IMR-90 (cell line): ENCODE data around the gene MSH5. TPM values are rescaled to one million over a fixed set of nuclear protein-coding genes. Genes with fewer than 3 reads are reported as not detected.

Source experiments
- ATAC-seq: fragments of 200-7000 bp; cut with Tn5 transposase; 2 replicates; pipeline ENCODE4 v1.9.1; 2020; ENCODE audit warnings: low read depth, mild to moderate bottlenecking, moderate library complexity
- BruUV-seq: library from RNA; stranded (reverse); fragments of 400-500 nt; replicated peaks from 2 replicates; lab custom pipeline; 2021; lab: Mats Ljungman, UMichigan
- CTCF ChIA-PET: fragments of 300-600 bp; formaldehyde crosslinking; extraction: SDS; loops from one replicate; lab custom pipeline; 2021; ENCODE audit warnings: antibody characterized with exemption; lab: Yijun Ruan, JAX
- POLR2A ChIA-PET: fragments of 300-600 bp; sonication (Branson Sonifier 250); formaldehyde crosslinking; loops from one replicate; lab custom pipeline; 2022; ENCODE audit warnings: antibody characterized with exemption; ENCODE audit not compliant: unreplicated experiment; lab: Charles Lee
- DNase-seq: peaks from one replicate; pipeline ENCODE4 v3.0.0; 2013
- H2AFZ ChIP-seq: replicated peaks from 2 replicates; pipeline ENCODE3; 2013; ENCODE audit warnings: low read length, mild to moderate bottlenecking; ENCODE audit not compliant: poor library complexity
- H2AK5ac ChIP-seq: 2 replicates; pipeline ENCODE4 v1.6.1; 2013; ENCODE audit warnings: low read depth, low read length, inconsistent platforms
- H2AK9ac ChIP-seq: replicated peaks from 2 replicates; pipeline ENCODE3; 2013; ENCODE audit warnings: mild to moderate bottlenecking, low read depth, low read length, moderate library complexity; ENCODE audit not compliant: poor library complexity
- H2BK120ac ChIP-seq: 2 replicates; pipeline ENCODE4 v1.6.1; 2013; ENCODE audit warnings: low read depth, low read length, inconsistent platforms
- H2BK15ac ChIP-seq: 3 replicates; pipeline ENCODE4 v1.6.1; 2013; ENCODE audit warnings: low read depth, low read length, inconsistent platforms
- H2BK20ac ChIP-seq: 2 replicates; pipeline ENCODE4 v1.6.1; 2013; ENCODE audit warnings: low read depth, mild to moderate bottlenecking, inconsistent platforms, low read length, moderate library complexity
- H2BK5ac ChIP-seq: 2 replicates; pipeline ENCODE4 v1.6.1; 2013; ENCODE audit warnings: mild to moderate bottlenecking, low read depth, low read length, inconsistent platforms; ENCODE audit not compliant: poor library complexity, severe bottlenecking
- H3K14ac ChIP-seq: replicated peaks from 2 replicates; pipeline ENCODE4 v1.6.1; 2013; ENCODE audit warnings: low read depth, low read length, inconsistent platforms
- H3K18ac ChIP-seq: 2 replicates; pipeline ENCODE4 v1.6.1; 2013; ENCODE audit warnings: low read depth, low read length, control low read depth
- H3K23ac ChIP-seq: 2 replicates; pipeline ENCODE4 v1.6.1; 2013; ENCODE audit warnings: low read depth, low read length, inconsistent platforms
- H3K27ac ChIP-seq: 2 replicates; pipeline ENCODE4 v1.5.1; 2013; ENCODE audit warnings: mild to moderate bottlenecking, control low read depth, low read length; ENCODE audit not compliant: insufficient read depth
- H3K27me3 ChIP-seq: 2 replicates; pipeline ENCODE4 v1.6.1; 2013; ENCODE audit warnings: low read length; ENCODE audit not compliant: control insufficient read depth, insufficient read depth
- H3K36me3 ChIP-seq: 2 replicates; pipeline ENCODE4 v1.6.1; 2013; ENCODE audit warnings: low read length, mixed read lengths; ENCODE audit not compliant: control insufficient read depth, insufficient read depth
- H3K4ac ChIP-seq: 2 replicates; pipeline ENCODE4 v1.6.1; 2013; ENCODE audit warnings: low read depth, low read length, inconsistent platforms
- H3K4me1 ChIP-seq: 2 replicates; pipeline ENCODE4 v1.6.1; 2013; ENCODE audit warnings: low read length, mixed read lengths; ENCODE audit not compliant: control insufficient read depth, insufficient read depth
- H3K4me2 ChIP-seq: 2 replicates; pipeline ENCODE4 v1.6.1; 2013; ENCODE audit warnings: low read depth, mild to moderate bottlenecking, control low read depth, low read length, moderate library complexity
- H3K4me3 ChIP-seq: 2 replicates; pipeline ENCODE4 v1.5.1; 2013; ENCODE audit warnings: low read depth, mild to moderate bottlenecking, control low read depth, low read length, moderate library complexity; ENCODE audit not compliant: insufficient read depth
- H3K56ac ChIP-seq: 2 replicates; pipeline ENCODE4 v1.6.1; 2013; ENCODE audit warnings: low read length, inconsistent platforms; ENCODE audit not compliant: insufficient read depth; ENCODE audit errors: extremely low read depth
- H3K79me1 ChIP-seq, 2 experiments: 2 replicates each; pipeline ENCODE4 v1.6.1; 2013; ENCODE audit warnings: low read length in 2 of 2, inconsistent platforms in 1 of 2, low read depth in 1 of 2
- H3K9ac ChIP-seq: 2 replicates; pipeline ENCODE4 v1.6.1; 2013; ENCODE audit warnings: low read depth, low read length, control low read depth
- H3K9me1 ChIP-seq: 2 replicates; pipeline ENCODE4 v1.6.1; 2013; ENCODE audit warnings: low read length, inconsistent platforms; ENCODE audit not compliant: insufficient read depth
- H3K9me3 ChIP-seq: 2 replicates; pipeline ENCODE4 v1.6.1; 2013; ENCODE audit warnings: low read length; ENCODE audit not compliant: control insufficient read depth, insufficient read depth
- H4K20me1 ChIP-seq: 2 replicates; pipeline ENCODE4 v1.6.1; 2013; ENCODE audit warnings: low read length, inconsistent platforms; ENCODE audit not compliant: insufficient read depth
- H4K5ac ChIP-seq: 2 replicates; pipeline ENCODE4 v1.6.1; 2013; ENCODE audit warnings: mild to moderate bottlenecking, low read depth, low read length, control low read depth
- H4K8ac ChIP-seq, 2 experiments: 2 replicates each; pipeline ENCODE4 v1.6.1; 2013; ENCODE audit warnings: low read depth in 2 of 2, low read length in 2 of 2, control low read depth in 1 of 2, inconsistent platforms in 1 of 2
- H4K91ac ChIP-seq: 2 replicates; pipeline ENCODE4 v1.6.1; 2013; ENCODE audit warnings: low read depth, low read length, inconsistent platforms; ENCODE audit not compliant: insufficient read depth
- BHLHE40 ChIP-seq: fragments of 150-350 bp; IDR thresholded peaks from 2 replicates; pipeline ENCODE4 v1.6.1; 2016; ENCODE audit warnings: mild to moderate bottlenecking, low read depth, low read length
- CEBPB ChIP-seq: IDR thresholded peaks from 2 replicates; pipeline ENCODE4 v1.6.1; 2012; ENCODE audit warnings: low read depth, low read length, improper control_type of control experiment
- CHD1 ChIP-seq: IDR thresholded peaks from 2 replicates; pipeline ENCODE4 v1.6.1; 2012; ENCODE audit warnings: low read depth, low read length, improper control_type of control experiment
- CTCF ChIP-seq: conservative IDR thresholded peaks from 2 replicates; pipeline ENCODE4 v1.5.1; 2012; ENCODE audit warnings: mild to moderate bottlenecking, low read depth, low read length, improper control_type of control experiment
- ELK1 ChIP-seq: fragments of 150-350 bp; IDR thresholded peaks from 2 replicates; pipeline ENCODE4 v1.6.1; 2016; ENCODE audit warnings: low read depth, mild to moderate bottlenecking, low read length, moderate library complexity, borderline replicate concordance
- FOS ChIP-seq: fragments of 150-350 bp; IDR thresholded peaks from 2 replicates; pipeline ENCODE4 v1.6.1; 2016; ENCODE audit warnings: low read depth, low read length
- MAFK ChIP-seq: IDR thresholded peaks from 2 replicates; pipeline ENCODE4 v1.6.1; 2012; ENCODE audit warnings: low read depth, low read length, improper control_type of control experiment
- MAZ ChIP-seq: IDR thresholded peaks from 2 replicates; pipeline ENCODE4 v1.6.1; 2012; ENCODE audit warnings: low read depth, mild to moderate bottlenecking, low read length, improper control_type of control experiment, moderate library complexity, borderline replicate concordance
- MXI1 ChIP-seq: IDR thresholded peaks from 2 replicates; pipeline ENCODE4 v1.6.1; 2012; ENCODE audit warnings: low read depth, mild to moderate bottlenecking, low read length, moderate library complexity, borderline replicate concordance
- NFE2L2 ChIP-seq: fragments of 150-350 bp; IDR thresholded peaks from 2 replicates; pipeline ENCODE4 v1.6.1; 2016; ENCODE audit warnings: low read depth, mild to moderate bottlenecking, low read length
- POLR2A ChIP-seq: IDR thresholded peaks from 2 replicates; pipeline ENCODE4 v1.6.1; 2012; ENCODE audit warnings: mild to moderate bottlenecking, low read depth, low read length
- RAD21 ChIP-seq: IDR thresholded peaks from 2 replicates; pipeline ENCODE4 v1.6.1; 2012; ENCODE audit warnings: low read length, improper control_type of control experiment
- RCOR1 ChIP-seq: IDR thresholded peaks from 2 replicates; pipeline ENCODE4 v1.6.1; 2012; ENCODE audit warnings: mild to moderate bottlenecking, low read length, improper control_type of control experiment; ENCODE audit not compliant: insufficient replicate concordance
- RFX5 ChIP-seq: IDR thresholded peaks from 2 replicates; pipeline ENCODE4 v1.8.0; 2012; ENCODE audit warnings: low read depth, mild to moderate bottlenecking, low read length, moderate library complexity
- SMC3 ChIP-seq: fragments of 150-350 bp; IDR thresholded peaks from 2 replicates; pipeline ENCODE4 v1.6.1; 2016; ENCODE audit warnings: low read depth, mild to moderate bottlenecking, antibody characterized with exemption, low read length, moderate library complexity
- USF2 ChIP-seq: fragments of 150-350 bp; IDR thresholded peaks from 2 replicates; pipeline ENCODE4 v1.6.1; 2017; ENCODE audit warnings: mild to moderate bottlenecking, antibody characterized with exemption, low read length, low read depth
- WGBS, 2 experiments: methylation state at CpG; one replicate each; pipeline versions ENCODE4 v1.1.5 to v1.1.7; 2013; ENCODE audit warnings: missing lambda C conversion rate in 2 of 2; ENCODE audit not compliant: insufficient read length in 1 of 2; ENCODE audit errors: extremely low coverage in 2 of 2; 5-methylcytosine and 5-hydroxymethylcytosine counted together
- dilution Hi-C: fragments of 300-500 bp; cut with HindIII; formaldehyde crosslinking; loops from one replicate; pipeline ENCODE4 v1.14.3; 2018; ENCODE audit warnings: low sequenced_read_pairs; ENCODE audit not compliant: unreplicated experiment
- in situ Hi-C: fragments of 300-500 bp; cut with MboI; formaldehyde crosslinking; loops from 3 replicates; pipeline ENCODE4 v1.14.3; 2019; ENCODE audit warnings: low sequenced_read_pairs, inconsistent platforms, mixed read lengths
- intact Hi-C: fragments of 100-400 bp; cut with micrococcal nuclease; formaldehyde crosslinking; loops from 2 replicates; pipeline ENCODE4 v1.10.0; 2022
- polyA plus RNA-seq, 3 experiments: library from polyadenylated mRNA; depleted of rRNA; stranded (reverse); fragments of >200 nt; gene quantifications; 2 replicates each; pipeline ENCODE4 v1.2.3, GENCODE V29; 2012; ENCODE audit warnings: low replicate concordance in 1 of 3
- total RNA-seq: library from RNA; depleted of rRNA; stranded (reverse); fragments of >200 nt; gene quantifications from 2 replicates; pipeline ENCODE4 v1.2.3, GENCODE V29; 2012

Gene MSH5
- total and polyA plus RNA-seq, 2 of the 4 experiments (the other 2 are of a cell fraction), result 5.6 to 15.7 TPM

GRCh38 chr6:31702405-31702818 lies 37.4 kb upstream of the MSH5 start:
- H3K4ac ChIP-seq, result peak overlapping the region; percentile 70
- peak overlapping the region; percentile 88 for H3K14ac ChIP-seq
- peak overlapping the region; percentile 67 for H3K4me3 ChIP-seq
- ChIA-PET POLR2A (interaction anchor here (0.9 to 1.2 kb wide), 2 partner anchors 28 to 42 kb away, joined by 3 read pairs; partner anchors contain the start of gene C6orf47), CTCF (interaction anchor here (1.1 to 1.3 kb wide), 2 partner anchors 13 to 89 kb away, joined by 3 read pairs; no protein-coding TSS in a partner anchor)
- H3K4me2 ChIP-seq, result peak overlapping the region; percentile 97
- H4K8ac ChIP-seq, result peak overlapping the region; percentile 43 to 70; a peak in 3 of 4 replicates
- H3K36me3 ChIP-seq, result peaks cover 12% of the 10 kb centered on the region
- DNase-seq (no peak), ATAC-seq (peak; percentile 16)
- H2AK5ac ChIP-seq, result peak overlapping the region; percentile 6
- TSS peak; percentile 87 for BruUV-seq
- H3K27me3 ChIP-seq, result no peaks in the 10 kb centered on the region
- dilution Hi-C loops (no loop called here), in situ Hi-C loops (no loop called here), intact Hi-C loops (loop anchor here (2.0 kb wide), 2 partner anchors 28 to 128 kb away; no protein-coding TSS in a partner anchor)
- peak overlapping the region; percentile 13 for H4K5ac ChIP-seq
- H2BK5ac ChIP-seq, result peak overlapping the region; percentile 79
- H3K4me1 ChIP-seq, result peaks cover 6% of the 10 kb centered on the region
- peak overlapping the region; percentile 77 for H3K9ac ChIP-seq
- H3K9me1 ChIP-seq, result peaks cover 10% of the 10 kb centered on the region
- H2AK9ac ChIP-seq, result peak overlapping the region; percentile 88
- H4K91ac ChIP-seq, result peak overlapping the region; percentile 65
- H3K18ac ChIP-seq, result peak overlapping the region; percentile 34
- TF ChIP-seq RFX5 (no peak), MAFK (no peak), BHLHE40 (no peak), SMC3 (no peak), CHD1 (no peak), RCOR1 (no peak), MXI1 (no peak), POLR2A (no peak), NFE2L2 (no peak), CEBPB (no peak), FOS (no peak), RAD21 (no peak; the same call in 1 of the 2 replicates), USF2 (no peak), MAZ (no peak), ELK1 (no peak), CTCF (no peak)
- peak overlapping the region; percentile 78 for H3K23ac ChIP-seq
- H3K27ac ChIP-seq, result peak overlapping the region; percentile 82
- H3K79me1 ChIP-seq, result peaks cover 21 to 41% of the 10 kb centered on the region in 2 experiments
- no peaks in the 10 kb centered on the region for H3K9me3 ChIP-seq
- WGBS, 2 experiments, result 0% methylated on average over 1 of the region's 10 CpGs; no CpG with 5 or more reads in 1 of the 2 experiments
- no peak overlapping the region for H2BK20ac ChIP-seq
- no peak overlapping the region for H2BK15ac ChIP-seq
- 0 out of 2 replicates have a peak, but pooled peaks cover 11% of the 10 kb centered on the region for H4K20me1 ChIP-seq
- H3K56ac ChIP-seq, result peak overlapping the region; percentile 77
- H2AFZ ChIP-seq, result peak overlapping the region; percentile 92
- H2BK120ac ChIP-seq, result no peak overlapping the region; the same call in 1 of the 2 replicates
